Measurements from ENCODE around the gene OR51S1. TPM values are rescaled to one million over a fixed set of nuclear protein-coding genes. Genes with fewer than 3 reads are reported as not detected.

OR51S1 gene
- total RNA-seq, 1 experiment from 2014 or later = not detected

GRCh38 chr11:4821021-4821420 is 28.0 kb downstream of the OR51S1 start, which contains the start of gene OR51F2:
OR51F2 (plus strand) TSS chr11:4821321; CDS start chr11:4821422, 101 bp downstream.
- no peak within 1 kb of the TSS for H3K27ac ChIP-seq (ENCODE audit: low read depth, low read length)
- no peak within 1 kb of the TSS for H3K4me3 ChIP-seq (replicated peaks in 1 of 2; ENCODE audit: low read depth in 1 of 2, low read length in 2 of 2)
- no peak within 1 kb of the TSS for H3K4me2 ChIP-seq (ENCODE audit: low read length)
- intact Hi-C loops (cut with micrococcal nuclease) = no loop called here
- H4K20me1 ChIP-seq (ENCODE audit: insufficient read depth) = no peaks in the 10 kb centered on the region
- no peak within 1 kb of the TSS for H2AFZ ChIP-seq (ENCODE audit: low read depth, low read length, poor library complexity, severe bottlenecking)
- H3K36me3 ChIP-seq (ENCODE audit: control insufficient read depth in 1 of 2, insufficient read depth in 2 of 2, low read length in 2 of 2) = no peaks in the 10 kb centered on the region
- ChIA-PET RAD21 (ENCODE audit: low non-redundant PET in 1 of 2, low total read pairs in 2 of 2, uncharacterized antibody in 2 of 2, unreplicated experiment in 2 of 2) (no interaction called here), POLR2A (no interaction called here), CTCF (no interaction called here)
- TF ChIP-seq SP1 (IDR thresholded peaks at IDR 0.05; ENCODE audit: low read depth) (no peak), TCF7L2 (IDR thresholded peaks at IDR 0.05; ENCODE audit: borderline replicate concordance, extremely low read depth, insufficient read depth, insufficient read length) (no peak), FOSL1 (IDR thresholded peaks at IDR 0.05; ENCODE audit: low read depth) (no peak), ZNF274 (IDR thresholded peaks at IDR 0.05; ENCODE audit: low read depth, low read length) (no peak), CBX3 (IDR thresholded peaks at IDR 0.05; ENCODE audit: low read depth) (no peak), POLR2AphosphoS5 (IDR thresholded peaks at IDR 0.05; ENCODE audit: low read depth, low read length) (no peak), EZH2 (IDR thresholded peaks at IDR 0.05) (no peak), CTCF (IDR thresholded peaks at IDR 0.05 in 2 of 3, conservative IDR thresholded peaks at IDR 0.05 in 1 of 3; ENCODE audit: borderline replicate concordance in 1 of 3, insufficient read depth in 1 of 3, low read depth in 2 of 3, low read length in 2 of 3) (no peak), RAD21 (IDR thresholded peaks at IDR 0.05; ENCODE audit: low read depth) (no peak), ELF1 (IDR thresholded peaks at IDR 0.05; ENCODE audit: borderline replicate concordance, low read depth) (no peak), EGR1 (IDR thresholded peaks at IDR 0.05; ENCODE audit: low read depth) (no peak), REST (IDR thresholded peaks at IDR 0.05; ENCODE audit: low read depth) (no peak), ZFX (IDR thresholded peaks at IDR 0.05) (no peak), SRF (IDR thresholded peaks at IDR 0.05; ENCODE audit: low read depth) (no peak), SIN3A (IDR thresholded peaks at IDR 0.05; ENCODE audit: low read depth) (no peak), CEBPB (IDR thresholded peaks at IDR 0.05; ENCODE audit: low read depth) (no peak)
- DNase-seq (ENCODE audit: low read depth, low spot score) = no peak
- H3K9me3 ChIP-seq (ENCODE audit: control insufficient read depth in 1 of 2, insufficient read depth in 1 of 2, low read depth in 1 of 2, low read length in 2 of 2) = no peaks in the 10 kb centered on the region
- H3K4me1 ChIP-seq (ENCODE audit: control insufficient read depth in 1 of 2, insufficient read depth in 2 of 2, low read length in 2 of 2) = no peaks in the 10 kb centered on the region
- H3K9me2 ChIP-seq (ENCODE audit: insufficient read depth) = no peaks in the 10 kb centered on the region
- no peak for ATAC-seq
- no peak within 1 kb of the TSS for H3K9ac ChIP-seq (ENCODE audit: low read length)
- no TSS peak for BruUV-seq (replicated peaks)
- peaks cover 19% of the 10 kb centered on the region for H3K27me3 ChIP-seq (ENCODE audit: insufficient read depth, low read length)
- H3K79me2 ChIP-seq (ENCODE audit: insufficient read depth, low read length) = no peaks in the 10 kb centered on the region
